PC-3 (cell line): ENCODE results near the gene NEU3.
A peak's percentile ranks its signal among the peaks of the same experiment; 100 is the strongest.

Source experiments
- CTCF ChIP-seq: fragments of 300-600 bp; sonication (generic); conservative IDR thresholded peaks from 2 replicates; pipeline ENCODE4 v1.5.1; 2017; ENCODE audit warnings: antibody characterized with exemption, low read depth, mild to moderate bottlenecking, low read length
- EZH2 ChIP-seq: fragments of 300-600 bp; sonication (generic); IDR thresholded peaks from one replicate; pipeline ENCODE4 v1.6.1; 2017; ENCODE audit warnings: antibody characterized with exemption, mild to moderate bottlenecking, low read length; ENCODE audit not compliant: unreplicated experiment

- peak; percentile 26; the same call in 1 of the 2 replicates for TF ChIP-seq CTCF
- no peak for TF ChIP-seq EZH2
Measured at GRCh38 chr11:75014129-75014528, 25.4 kb downstream of the NEU3 start.
